NCI-H1417 treated with DMSO at 0.1 percent for 48 hours (cell line): ENCODE measurements around the gene GJA4.
A peak's percentile ranks its signal among the peaks of the same experiment; 100 is the strongest.
"Not testable (repeated sequence)": the region's sequence is repeated elsewhere in the genome, so short reads cannot be mapped to it uniquely, and the experiment has no call there.

Experiments
- DNase-seq: peaks from one replicate; lab custom pipeline; 2025; lab: John Stamatoyannopoulos, UW

GJA4 gene

GRCh38 chr1:34770891-34771504 is 21.8 kb upstream of the GJA4 start:
- DNase-seq: no peak

GRCh38 chr1:34771573-34772371 is 21.0 kb upstream of the GJA4 start:
- no peak for DNase-seq

- DNase-seq: not testable (repeated sequence)
Observed at GRCh38 chr1:34773114-34773513, 19.7 kb upstream of the GJA4 start.

GRCh38 chr1:34774957-34775356 is 17.8 kb upstream of the GJA4 start:
- DNase-seq: no peak

- DNase-seq: no peak
Observed at GRCh38 chr1:34776911-34777310, 15.9 kb upstream of the GJA4 start.

GRCh38 chr1:34777519-34778321 is 15.1 kb upstream of the GJA4 start:
- no peak for DNase-seq

GRCh38 chr1:34778381-34778780 is 14.4 kb upstream of the GJA4 start:
- DNase-seq: no peak

GRCh38 chr1:34779005-34779404 is 13.8 kb upstream of the GJA4 start:
- DNase-seq: no peak

- no peak for DNase-seq
Observed at GRCh38 chr1:34779526-34779925, 13.3 kb upstream of the GJA4 start.

- DNase-seq: no peak
Observed at GRCh38 chr1:34779962-34780361, 12.8 kb upstream of the GJA4 start.

GRCh38 chr1:34780528-34780927 is 12.3 kb upstream of the GJA4 start:
- DNase-seq: no peak

- DNase-seq: no peak
Observed at GRCh38 chr1:34781071-34781843, 11.5 kb upstream of the GJA4 start, which contains the start of gene GJB3. Gene GJB3, plus strand, starts transcription at chr1:34781214. Its CDS starts 3,549 bp downstream, at chr1:34784763.

- no peak for DNase-seq
Observed at GRCh38 chr1:34781844-34782391, 10.9 kb upstream of the GJA4 start.

GRCh38 chr1:34784751-34785221 is 8.0 kb upstream of the GJA4 start:
- DNase-seq: no peak

- no peak for DNase-seq
Observed at GRCh38 chr1:34785231-34785874, 7.4 kb upstream of the GJA4 start.

GRCh38 chr1:34785875-34786470 is 6.8 kb upstream of the GJA4 start:
- no peak for DNase-seq

- DNase-seq: peak; percentile 43
Observed at GRCh38 chr1:34786521-34787325, 6.1 kb upstream of the GJA4 start.

GRCh38 chr1:34787461-34788420 is 5.1 kb upstream of the GJA4 start:
- DNase-seq: no peak

GRCh38 chr1:34790985-34791384 is 1.8 kb upstream of the GJA4 start:
- DNase-seq: no peak
